WERI-Rb-1 (cell line): ENCODE results near the gene PARM1.

Source experiments
- DNase-seq: peaks from one replicate; pipeline ENCODE4 v3.0.0-alpha.2; 2020
- H3K27ac ChIP-seq: fragments of 250-450 bp; sonication (Bioruptor Pico); 2 replicates; pipeline ENCODE4 v1.5.1; 2020; ENCODE audit warnings: mild to moderate bottlenecking, moderate library complexity
- H3K27me3 ChIP-seq: fragments of 250-450 bp; sonication (Bioruptor Pico); 2 replicates; pipeline ENCODE4 v1.5.1; 2021; ENCODE audit warnings: mild to moderate bottlenecking, low read depth, moderate library complexity; ENCODE audit not compliant: insufficient read depth, severe bottlenecking
- H3K36me3 ChIP-seq: fragments of 250-450 bp; sonication (Bioruptor Pico); 2 replicates; pipeline ENCODE4 v1.5.1; 2020; ENCODE audit warnings: mild to moderate bottlenecking, moderate library complexity
- H3K4me3 ChIP-seq: 2 replicates; pipeline ENCODE4 v1.5.1; 2011; ENCODE audit warnings: low read depth, mild to moderate bottlenecking, control low read depth, low read length
- H3K9me3 ChIP-seq: fragments of 250-450 bp; sonication (Bioruptor Pico); 2 replicates; pipeline ENCODE4 v1.5.1; 2021; ENCODE audit warnings: mild to moderate bottlenecking, moderate library complexity; ENCODE audit not compliant: severe bottlenecking
- TF ChIP-seq, protein P1 (sequence below): IDR thresholded peaks from 2 replicates; pipeline ENCODE4 v1.5.1; 2011; ENCODE audit warnings: low read depth, mild to moderate bottlenecking, control low read depth, inconsistent platforms, low read length

The PARM1 gene

DNA sequence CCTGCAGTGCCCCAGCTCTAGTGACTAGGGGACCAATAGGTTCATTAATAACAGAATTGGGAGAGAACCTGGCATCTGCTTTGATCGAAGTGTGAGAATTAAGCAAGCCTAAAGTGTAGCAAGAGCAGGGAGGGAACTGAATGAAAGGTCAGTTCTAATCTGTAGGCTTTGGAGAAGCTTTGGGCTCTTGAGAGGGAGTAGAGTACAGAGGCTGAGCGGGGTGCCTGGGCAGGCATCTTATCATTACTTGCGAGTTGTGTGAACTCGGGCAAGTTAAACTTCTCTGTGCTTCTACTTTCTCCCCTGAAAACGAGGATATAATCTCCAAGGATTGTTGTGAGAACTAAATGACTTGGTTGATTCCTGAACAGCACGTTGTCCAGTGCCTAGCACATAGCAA lies 906 bp upstream of the PARM1 start:
- TF ChIP-seq, protein P1, sequence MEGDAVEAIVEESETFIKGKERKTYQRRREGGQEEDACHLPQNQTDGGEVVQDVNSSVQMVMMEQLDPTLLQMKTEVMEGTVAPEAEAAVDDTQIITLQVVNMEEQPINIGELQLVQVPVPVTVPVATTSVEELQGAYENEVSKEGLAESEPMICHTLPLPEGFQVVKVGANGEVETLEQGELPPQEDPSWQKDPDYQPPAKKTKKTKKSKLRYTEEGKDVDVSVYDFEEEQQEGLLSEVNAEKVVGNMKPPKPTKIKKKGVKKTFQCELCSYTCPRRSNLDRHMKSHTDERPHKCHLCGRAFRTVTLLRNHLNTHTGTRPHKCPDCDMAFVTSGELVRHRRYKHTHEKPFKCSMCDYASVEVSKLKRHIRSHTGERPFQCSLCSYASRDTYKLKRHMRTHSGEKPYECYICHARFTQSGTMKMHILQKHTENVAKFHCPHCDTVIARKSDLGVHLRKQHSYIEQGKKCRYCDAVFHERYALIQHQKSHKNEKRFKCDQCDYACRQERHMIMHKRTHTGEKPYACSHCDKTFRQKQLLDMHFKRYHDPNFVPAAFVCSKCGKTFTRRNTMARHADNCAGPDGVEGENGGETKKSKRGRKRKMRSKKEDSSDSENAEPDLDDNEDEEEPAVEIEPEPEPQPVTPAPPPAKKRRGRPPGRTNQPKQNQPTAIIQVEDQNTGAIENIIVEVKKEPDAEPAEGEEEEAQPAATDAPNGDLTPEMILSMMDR, result no peak
- H3K4me3 ChIP-seq, result no peak overlapping the region
- DNase-seq, result no peak
- no peak overlapping the region for H3K27ac ChIP-seq
- H3K9me3 ChIP-seq, result no peaks in the 10 kb centered on the region
- H3K36me3 ChIP-seq, result no peaks in the 10 kb centered on the region
- H3K27me3 ChIP-seq, result peaks cover 15% of the 10 kb centered on the region

DNA sequence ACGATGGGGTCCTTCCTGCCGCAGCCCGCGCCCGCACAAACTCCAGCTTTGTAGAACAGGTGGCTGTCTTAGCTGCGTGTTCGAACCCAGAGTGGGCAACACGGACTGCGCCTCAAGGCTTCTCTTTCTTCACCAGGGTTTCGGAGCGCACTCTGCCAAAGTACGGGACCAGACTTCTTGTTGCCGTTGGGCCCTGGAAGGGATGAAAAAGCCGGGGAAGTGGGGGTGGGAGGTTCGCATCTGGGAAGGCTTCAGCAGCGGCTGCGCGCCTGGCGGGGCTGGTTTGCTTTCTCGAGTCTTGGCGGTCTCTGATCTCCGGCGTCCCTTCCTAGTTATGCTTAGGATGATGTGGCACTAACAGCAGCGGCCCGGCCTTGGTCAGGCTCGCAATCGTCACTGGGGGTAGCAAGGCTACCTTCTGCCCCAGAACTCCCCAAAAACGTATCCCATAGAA lies 673 bp downstream of the PARM1 start:
- Histone ChIP-seq H3K4me3 (peak overlapping the region; percentile 64), H3K27me3 (peaks cover 15% of the 10 kb centered on the region), H3K27ac (no peak overlapping the region), H3K36me3 (no peaks in the 10 kb centered on the region), H3K9me3 (no peaks in the 10 kb centered on the region)
- no peak for DNase-seq
- TF ChIP-seq, protein P1, result no peak

DNA sequence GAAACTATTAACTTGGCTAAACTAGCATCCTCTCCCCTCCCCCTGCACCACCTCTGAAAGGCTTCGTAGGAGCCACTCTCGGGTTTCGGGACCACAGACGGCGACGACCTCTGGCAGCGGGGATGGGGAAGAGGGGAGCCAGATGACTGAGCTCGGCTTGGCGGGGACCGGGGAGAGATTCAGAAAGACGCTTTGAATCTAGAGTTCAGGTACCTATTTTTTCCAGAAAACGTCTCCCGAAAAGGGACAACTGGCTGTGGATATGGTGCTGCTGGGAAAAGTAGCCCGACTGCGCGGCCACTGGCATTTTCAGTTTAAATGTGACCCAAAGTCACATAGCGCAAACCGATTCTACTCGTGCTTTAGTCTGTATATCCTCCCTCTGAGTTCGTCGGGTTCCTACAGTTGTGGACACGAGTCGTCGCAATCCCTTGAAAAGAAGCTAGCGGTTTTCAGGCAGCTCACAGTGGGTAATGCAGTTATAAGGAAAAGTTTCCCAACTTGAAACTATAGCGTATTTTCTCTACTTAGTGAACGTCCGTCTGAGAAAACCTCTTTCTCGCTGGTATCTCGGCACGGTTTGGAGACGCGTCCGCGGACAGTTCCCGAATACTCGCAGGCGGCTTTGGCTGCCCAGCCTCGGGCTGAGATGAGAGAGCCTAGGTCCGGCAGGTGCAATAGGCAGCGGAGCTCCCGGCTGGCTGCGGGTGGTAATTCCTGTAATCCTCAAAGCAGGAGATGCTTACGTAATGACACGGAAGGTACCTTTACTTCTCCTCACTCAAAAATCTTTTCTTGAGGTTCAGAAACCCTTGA lies 1.3 kb downstream of the PARM1 start:
- Histone ChIP-seq H3K4me3 (peak overlapping the region; percentile 64), H3K36me3 (no peaks in the 10 kb centered on the region), H3K27me3 (peaks cover 15% of the 10 kb centered on the region), H3K27ac (no peak overlapping the region), H3K9me3 (no peaks in the 10 kb centered on the region)
- peak; percentile 67 for DNase-seq
- TF ChIP-seq, protein P1, result no peak

DNA sequence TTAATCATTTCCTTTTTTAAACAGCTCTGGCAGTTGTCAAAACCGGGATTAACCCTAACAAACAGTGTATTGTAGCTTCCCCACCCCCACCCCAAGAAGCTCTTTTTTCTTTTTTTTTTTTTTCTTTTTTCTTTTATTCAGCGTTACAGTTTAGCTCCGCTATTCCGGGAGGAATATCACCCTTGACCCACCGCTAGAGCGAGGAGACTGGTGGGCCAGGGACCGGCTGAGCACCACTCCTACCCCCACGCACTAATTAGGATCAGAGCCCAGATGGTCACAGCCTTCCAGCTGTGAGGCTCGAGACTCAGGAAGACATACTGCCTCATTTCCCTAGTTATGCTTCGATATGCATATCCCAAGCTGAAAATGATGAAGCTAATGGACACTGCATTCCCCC lies 2.0 kb downstream of the PARM1 start:
- H3K9me3 ChIP-seq, result no peaks in the 10 kb centered on the region
- H3K27ac ChIP-seq, result no peak overlapping the region
- H3K36me3 ChIP-seq, result no peaks in the 10 kb centered on the region
- peaks cover 15% of the 10 kb centered on the region for H3K27me3 ChIP-seq
- peak overlapping the region; percentile 64 for H3K4me3 ChIP-seq
- TF ChIP-seq, protein P1, result no peak
- DNase-seq, result peak; percentile 28

DNA sequence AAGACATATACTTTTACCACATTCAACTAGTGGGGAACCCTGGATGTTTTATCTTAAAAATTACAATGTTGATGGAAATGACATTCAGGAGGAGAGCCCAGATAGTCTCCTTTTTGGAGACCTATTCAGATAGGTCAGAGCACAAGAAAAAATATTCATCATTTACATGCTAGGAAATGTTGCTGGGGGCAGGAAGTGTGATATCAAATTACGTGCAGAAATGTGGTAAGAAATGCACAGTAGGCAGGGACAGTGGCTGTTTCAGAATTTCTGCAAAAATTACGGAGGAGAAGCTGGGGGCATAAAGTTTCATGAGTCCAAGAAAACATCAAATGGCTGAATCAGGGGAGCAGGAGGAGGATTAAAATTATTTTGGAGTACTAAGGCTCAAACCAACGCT lies 8.2 kb downstream of the PARM1 start:
- Histone ChIP-seq H3K9me3 (no peaks in the 10 kb centered on the region), H3K27me3 (no peaks in the 10 kb centered on the region), H3K27ac (no peak overlapping the region), H3K36me3 (no peaks in the 10 kb centered on the region), H3K4me3 (no peak overlapping the region)
- no peak for DNase-seq
- TF ChIP-seq, protein P1, result no peak
